Rectal smooth muscle tissue (tissue), 1 donor: Measurements from ENCODE around the gene CPLX1.
"Not testable (repeated sequence)": the region's sequence is repeated elsewhere in the genome, so short reads cannot be mapped to it uniquely, and the experiment has no call there.

ENCODE experiments used
- H3K27ac ChIP-seq: one replicate; pipeline ENCODE4 v1.7.0; 2013; ENCODE audit warnings: low read depth, low read length, inconsistent platforms
- H3K27me3 ChIP-seq: one replicate; pipeline ENCODE4 v1.7.0; 2013; ENCODE audit warnings: low read length; ENCODE audit not compliant: control insufficient read depth, insufficient read depth
- H3K36me3 ChIP-seq: one replicate; pipeline ENCODE4 v1.7.0; 2013; ENCODE audit warnings: low read length; ENCODE audit not compliant: control insufficient read depth, insufficient read depth
- H3K4me1 ChIP-seq: one replicate; pipeline ENCODE4 v1.7.0; 2013; ENCODE audit warnings: low read length; ENCODE audit not compliant: control insufficient read depth, insufficient read depth
- H3K4me3 ChIP-seq: one replicate; pipeline ENCODE4 v1.7.0; 2013; ENCODE audit warnings: low read length
- H3K9ac ChIP-seq: one replicate; pipeline ENCODE4 v1.7.0; 2013; ENCODE audit warnings: low read length

Gene CPLX1

DNA sequence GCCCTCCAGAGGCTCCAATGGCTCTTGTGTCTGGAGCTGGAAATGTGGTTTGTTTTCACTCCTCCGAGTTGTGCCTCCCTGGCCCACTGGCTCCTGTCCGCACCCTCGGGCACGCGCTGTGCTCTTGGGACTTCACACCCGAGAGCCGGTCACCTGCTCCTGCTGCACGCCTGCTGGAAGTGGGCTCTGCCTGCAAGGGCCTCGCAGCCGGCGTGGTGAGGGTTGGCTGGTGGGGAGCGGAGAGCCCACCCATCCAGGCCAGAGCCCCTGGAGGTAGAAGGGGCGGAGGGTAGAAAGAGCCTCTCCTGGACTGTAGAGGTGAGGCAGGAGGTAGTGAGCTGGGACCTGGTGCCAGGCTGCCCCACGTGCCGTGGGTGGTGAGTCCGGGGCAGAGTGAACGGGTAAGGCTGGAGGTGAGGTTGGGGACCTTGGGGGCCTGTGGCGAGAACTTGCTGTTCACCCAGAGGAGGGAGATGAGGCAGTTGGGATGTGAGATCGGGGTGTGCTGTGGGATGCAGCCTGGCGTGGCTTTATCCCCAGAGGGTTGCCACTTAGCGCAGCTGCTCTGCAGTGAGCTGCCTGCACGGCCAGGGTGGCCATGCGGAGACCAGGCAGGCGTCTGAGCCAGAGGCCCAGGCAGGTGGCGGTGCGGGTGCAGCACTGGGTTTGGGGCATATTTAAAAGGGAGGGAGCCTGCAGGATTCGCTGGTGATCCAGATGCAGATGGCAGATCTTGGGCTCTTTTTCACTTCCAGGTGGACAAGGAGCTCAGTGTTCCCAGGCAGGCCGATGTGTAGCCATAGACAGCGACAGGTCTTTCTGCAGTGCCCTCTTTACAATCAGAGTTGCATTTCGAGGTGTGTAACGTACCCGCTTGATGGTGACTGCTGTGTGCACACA, 71.5 kb downstream of the CPLX1 start:
- Histone ChIP-seq H3K27ac (no peak overlapping the region), H3K36me3 (peaks cover 4% of the 10 kb centered on the region), H3K4me1 (peaks cover 2% of the 10 kb centered on the region), H3K4me3 (no peak overlapping the region), H3K27me3 (no peaks in the 10 kb centered on the region), H3K9ac (no peak overlapping the region)

DNA sequence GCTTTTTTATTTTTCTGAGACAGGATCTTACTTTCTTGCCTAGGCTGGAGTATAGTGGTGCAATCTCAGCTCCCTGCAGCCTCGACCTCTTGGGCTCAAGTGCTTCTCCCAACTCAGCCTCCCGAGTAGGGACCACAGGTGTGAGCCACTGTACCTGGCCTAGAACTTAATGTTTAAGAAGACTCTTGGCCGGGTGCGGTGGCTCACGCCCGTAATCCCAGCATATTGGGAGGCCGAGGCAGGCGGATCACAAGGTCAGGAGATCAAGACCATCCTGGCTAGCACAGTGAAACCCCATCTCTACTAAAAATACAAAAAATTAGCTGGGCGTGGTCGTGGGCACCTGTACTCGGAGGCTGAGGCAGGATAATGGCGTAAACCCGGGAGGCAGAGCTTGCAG, 72.7 kb downstream of the CPLX1 start:
- H3K36me3 ChIP-seq, result not testable (repeated sequence)

DNA sequence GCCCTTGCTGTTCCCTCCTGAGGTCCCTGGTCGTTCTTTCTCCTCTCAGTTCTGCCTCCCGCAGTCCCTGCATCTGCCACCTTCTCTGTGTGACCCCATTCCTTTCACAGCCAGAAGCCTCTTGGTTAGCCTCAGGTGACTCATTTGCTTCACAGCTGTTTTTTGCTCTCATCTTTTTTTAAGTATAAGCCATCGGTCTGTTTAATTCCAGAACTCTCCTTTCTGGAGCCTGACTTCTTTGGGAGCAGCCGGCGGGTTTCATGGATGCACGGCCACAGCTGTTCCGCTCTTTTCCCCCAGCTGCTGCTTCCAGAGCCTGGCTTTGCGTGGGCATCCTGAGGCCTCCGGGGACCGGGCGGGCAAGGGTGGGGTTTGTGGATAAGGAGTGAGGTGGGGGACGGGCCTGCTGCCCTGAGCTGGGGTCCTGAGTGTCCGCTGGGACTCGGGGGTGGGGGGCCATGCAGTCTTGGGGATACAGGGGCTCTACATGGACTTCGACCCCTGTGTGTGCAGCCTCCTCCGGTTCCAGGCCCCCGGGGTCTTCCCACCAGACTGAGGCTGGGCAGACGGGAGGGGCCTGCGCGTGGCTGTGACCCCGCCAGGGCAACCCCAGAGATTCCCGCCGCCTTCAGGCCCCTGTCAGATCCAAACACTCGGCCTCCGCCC, 73.6 kb downstream of the CPLX1 start:
- H3K27me3 ChIP-seq, result no peaks in the 10 kb centered on the region
- peaks cover 2% of the 10 kb centered on the region for H3K4me1 ChIP-seq
- peaks cover 10% of the 10 kb centered on the region for H3K36me3 ChIP-seq
- H3K27ac ChIP-seq, result no peak overlapping the region
- no peak overlapping the region for H3K9ac ChIP-seq
- H3K4me3 ChIP-seq, result no peak overlapping the region

More for the DNA sequence above, 72.7 kb downstream of the CPLX1 start:
- H3K27ac ChIP-seq, H3K4me1 ChIP-seq, H3K27me3 ChIP-seq, H3K9ac ChIP-seq, H3K4me3 ChIP-seq: not testable (repeated sequence)

DNA sequence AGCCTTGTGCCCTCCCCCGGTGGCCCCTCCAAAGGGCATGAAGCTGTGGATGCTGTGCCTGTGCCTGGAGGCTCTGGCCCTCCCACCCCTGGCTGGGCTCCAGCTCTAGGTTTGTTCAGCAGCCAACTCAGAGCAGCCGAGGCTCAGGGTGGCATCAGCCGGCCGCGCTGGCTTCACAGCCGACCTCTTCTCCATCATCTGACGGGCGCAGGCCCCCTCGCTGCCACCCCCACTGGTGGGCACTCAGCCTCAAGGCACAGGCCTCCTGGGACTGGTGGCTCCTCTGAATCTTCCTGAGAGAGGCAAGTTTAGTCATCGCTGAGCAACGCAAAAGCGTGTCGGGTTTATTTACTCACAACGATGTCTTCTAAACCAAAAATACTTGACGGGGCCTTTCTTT, 74.3 kb downstream of the CPLX1 start:
- peaks cover 10% of the 10 kb centered on the region for H3K36me3 ChIP-seq
- no peak overlapping the region for H3K4me3 ChIP-seq
- H3K9ac ChIP-seq, result no peak overlapping the region
- no peak overlapping the region for H3K27ac ChIP-seq
- no peaks in the 10 kb centered on the region for H3K27me3 ChIP-seq
- H3K4me1 ChIP-seq, result peaks cover 2% of the 10 kb centered on the region

DNA sequence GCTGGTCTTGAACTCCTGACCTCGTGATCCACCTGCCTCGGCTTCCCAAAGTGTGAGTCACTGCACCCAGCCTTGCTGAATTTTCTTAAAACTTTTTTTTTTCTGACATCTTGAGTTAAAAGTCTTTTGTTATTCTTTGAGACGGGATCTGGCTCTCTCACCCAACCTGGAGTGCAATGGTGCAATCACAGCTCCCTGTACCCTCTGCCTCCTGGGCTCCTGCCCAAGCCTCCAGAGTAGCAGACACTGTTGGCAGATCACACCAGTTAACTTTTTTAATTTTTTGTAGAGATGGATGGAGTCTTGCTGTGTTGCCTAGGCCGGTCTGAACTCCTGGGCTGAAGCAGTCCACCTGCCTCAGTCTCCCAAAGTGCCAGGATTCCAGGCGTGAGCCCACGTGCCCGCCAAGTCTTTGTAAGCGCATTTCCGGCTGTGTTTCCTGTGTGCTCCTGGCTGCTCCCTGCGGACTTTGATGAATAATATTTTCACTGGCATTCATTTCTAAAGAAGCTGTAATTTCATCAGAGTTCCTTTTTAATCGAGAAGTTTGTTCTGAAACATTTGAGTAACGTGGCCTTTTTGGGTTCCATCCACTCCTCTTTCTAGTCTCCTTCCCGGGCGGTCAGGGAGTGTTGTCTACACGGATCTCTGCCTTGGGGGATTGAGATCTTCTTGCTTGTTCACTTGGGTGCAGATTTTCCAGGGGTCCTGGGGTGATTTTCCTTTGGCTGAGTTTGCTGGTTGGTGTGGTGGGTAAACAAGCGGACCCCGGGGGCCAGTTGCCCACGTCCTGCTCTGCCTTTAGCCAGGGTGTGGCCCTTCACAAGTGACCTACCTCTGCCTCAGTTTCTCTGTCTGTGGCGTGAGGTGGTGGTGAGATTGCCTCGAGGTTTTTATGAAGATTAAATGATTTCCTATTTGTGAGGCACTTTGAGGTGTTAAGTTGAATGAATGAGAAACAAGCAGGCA, 75.9 kb downstream of the CPLX1 start:
- peaks cover 10% of the 10 kb centered on the region for H3K36me3 ChIP-seq
- H3K27ac ChIP-seq, result no peak overlapping the region
- peaks cover 2% of the 10 kb centered on the region for H3K4me1 ChIP-seq
- no peaks in the 10 kb centered on the region for H3K27me3 ChIP-seq
- H3K9ac ChIP-seq, result no peak overlapping the region
- H3K4me3 ChIP-seq, result no peak overlapping the region

DNA sequence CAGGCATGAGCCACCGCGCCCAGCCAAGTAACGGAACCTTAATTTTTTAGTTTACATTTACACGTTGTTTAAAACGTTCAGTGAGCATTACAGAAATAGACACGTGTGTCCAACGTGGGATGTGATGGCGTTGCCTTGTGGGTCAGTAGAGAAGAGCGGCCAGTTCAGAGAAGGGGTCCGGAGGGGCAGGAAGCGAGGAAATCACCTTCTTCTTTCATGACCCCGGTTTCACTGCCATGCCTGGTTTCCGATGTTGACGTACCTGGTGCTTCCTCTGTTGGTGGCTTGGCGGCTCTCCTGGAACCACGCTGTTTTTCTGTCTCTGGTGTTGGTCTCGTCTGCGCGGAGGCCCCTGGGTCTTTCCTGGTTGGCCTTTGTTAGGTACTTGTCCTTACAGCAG, 77.5 kb downstream of the CPLX1 start:
- H3K36me3 ChIP-seq, result peaks cover 7% of the 10 kb centered on the region

DNA sequence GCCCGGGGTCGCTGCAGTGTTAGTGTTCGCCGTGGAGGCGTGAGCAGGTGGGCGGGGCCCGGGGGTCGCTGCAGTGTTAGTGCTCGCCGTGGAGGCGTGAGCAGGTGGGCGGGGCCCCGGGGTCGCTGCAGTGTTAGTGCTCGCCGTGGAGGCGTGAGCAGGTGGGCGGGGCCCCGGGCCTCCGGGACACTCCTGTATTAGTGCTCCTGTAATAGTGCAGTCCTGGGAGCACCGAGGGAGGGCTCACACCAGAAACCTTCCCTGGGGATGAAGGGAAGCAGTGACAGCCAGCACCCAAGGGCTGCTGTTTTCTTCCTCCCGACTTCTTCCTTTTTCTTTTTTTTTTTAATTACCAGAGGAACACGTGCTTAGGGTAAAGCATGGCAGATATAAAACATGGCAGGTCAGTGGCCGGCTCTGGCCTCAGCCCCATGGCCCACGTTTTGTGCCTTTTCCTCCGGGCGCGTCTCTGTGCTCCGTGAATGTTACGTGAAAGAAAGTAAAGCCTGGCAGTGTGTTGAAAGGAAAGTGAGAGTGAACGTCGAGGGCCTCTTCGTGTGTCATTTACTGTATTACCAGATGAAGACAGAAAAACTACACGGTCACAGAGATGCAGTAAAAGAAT, 78.3 kb downstream of the CPLX1 start:
- Histone ChIP-seq H3K27ac (no peak overlapping the region), H3K4me3 (no peak overlapping the region), H3K4me1 (peaks cover 2% of the 10 kb centered on the region), H3K9ac (no peak overlapping the region), H3K27me3 (no peaks in the 10 kb centered on the region), H3K36me3 (peaks cover 7% of the 10 kb centered on the region)

More for the DNA sequence above, 77.5 kb downstream of the CPLX1 start:
- no peak overlapping the region for H3K4me3 ChIP-seq
- no peak overlapping the region for H3K27ac ChIP-seq
- no peaks in the 10 kb centered on the region for H3K27me3 ChIP-seq
- no peak overlapping the region for H3K9ac ChIP-seq
- peaks cover 2% of the 10 kb centered on the region for H3K4me1 ChIP-seq

DNA sequence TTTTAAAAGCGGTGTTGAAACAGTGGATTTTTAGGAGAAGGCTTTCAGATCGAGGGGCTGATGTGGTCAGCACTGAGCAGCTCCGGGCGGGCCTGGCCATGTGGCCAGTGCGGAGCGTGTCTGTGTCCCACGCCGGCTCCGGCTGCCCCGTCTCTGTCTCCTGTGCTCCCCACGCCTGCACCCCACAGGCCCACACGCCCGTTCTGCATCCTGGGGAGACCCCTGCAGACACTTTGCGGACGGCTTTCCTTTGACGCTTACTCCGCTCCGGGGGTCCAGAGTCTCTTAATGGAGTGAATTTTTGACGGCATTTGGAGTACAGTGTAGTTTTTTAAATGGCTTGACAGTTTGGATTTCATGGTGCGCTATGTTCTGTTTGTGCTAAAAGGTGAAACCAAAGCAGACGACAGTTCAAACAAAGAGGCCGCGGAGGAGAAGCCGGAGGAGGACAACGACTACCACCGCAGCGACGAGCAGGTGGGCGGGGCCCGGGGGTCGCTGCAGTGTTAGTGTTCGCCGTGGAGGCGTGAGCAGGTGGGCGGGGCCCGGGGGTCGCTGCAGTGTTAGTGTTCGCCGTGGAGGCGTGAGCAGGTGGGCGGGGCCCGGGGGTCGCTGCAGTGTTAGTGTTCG, 81.6 kb downstream of the CPLX1 start:
- Histone ChIP-seq H3K36me3 (peaks cover 12% of the 10 kb centered on the region), H3K27me3 (no peaks in the 10 kb centered on the region), H3K9ac (no peak overlapping the region), H3K4me3 (no peak overlapping the region), H3K4me1 (no peaks in the 10 kb centered on the region), H3K27ac (no peak overlapping the region)

DNA sequence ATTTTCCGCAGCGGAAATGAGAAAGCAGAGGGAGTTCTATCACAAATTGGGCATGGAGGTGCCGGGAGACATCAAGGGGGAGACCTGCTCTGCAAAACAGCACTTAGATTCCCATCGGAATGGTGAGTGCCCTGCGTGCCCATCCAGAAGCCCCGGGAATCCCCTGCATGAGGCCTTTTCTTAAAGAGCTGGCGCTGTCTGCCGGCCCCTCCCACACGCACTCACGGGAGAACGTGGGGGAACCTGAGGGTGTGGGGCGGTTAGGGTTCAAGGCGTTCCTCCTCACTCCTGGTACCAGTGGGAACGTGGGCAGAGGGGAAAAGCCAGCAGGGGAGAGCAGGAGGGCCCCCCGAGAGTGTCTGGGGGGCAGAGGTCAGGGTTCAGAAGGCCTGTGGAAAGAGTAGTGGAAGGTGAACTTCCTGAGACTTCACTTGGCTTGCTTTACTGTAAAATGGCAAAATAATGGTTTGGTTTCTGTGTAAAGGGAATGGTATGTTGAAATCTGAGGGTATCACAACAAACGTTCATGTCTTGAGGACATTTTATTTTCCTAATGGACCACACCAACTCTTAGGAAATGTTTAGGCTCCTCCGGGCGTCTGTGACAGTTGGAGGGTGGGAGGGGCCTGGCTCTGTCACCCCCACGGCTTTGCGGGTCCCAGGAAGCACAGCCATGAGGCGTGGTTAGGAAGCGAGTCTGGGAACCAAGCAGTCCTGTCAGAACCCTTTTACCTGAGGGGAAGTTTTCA, 82.3 kb downstream of the CPLX1 start:
- Histone ChIP-seq H3K4me3 (no peak overlapping the region), H3K27me3 (no peaks in the 10 kb centered on the region), H3K36me3 (peaks cover 10% of the 10 kb centered on the region), H3K4me1 (no peaks in the 10 kb centered on the region), H3K27ac (no peak overlapping the region), H3K9ac (no peak overlapping the region)

DNA sequence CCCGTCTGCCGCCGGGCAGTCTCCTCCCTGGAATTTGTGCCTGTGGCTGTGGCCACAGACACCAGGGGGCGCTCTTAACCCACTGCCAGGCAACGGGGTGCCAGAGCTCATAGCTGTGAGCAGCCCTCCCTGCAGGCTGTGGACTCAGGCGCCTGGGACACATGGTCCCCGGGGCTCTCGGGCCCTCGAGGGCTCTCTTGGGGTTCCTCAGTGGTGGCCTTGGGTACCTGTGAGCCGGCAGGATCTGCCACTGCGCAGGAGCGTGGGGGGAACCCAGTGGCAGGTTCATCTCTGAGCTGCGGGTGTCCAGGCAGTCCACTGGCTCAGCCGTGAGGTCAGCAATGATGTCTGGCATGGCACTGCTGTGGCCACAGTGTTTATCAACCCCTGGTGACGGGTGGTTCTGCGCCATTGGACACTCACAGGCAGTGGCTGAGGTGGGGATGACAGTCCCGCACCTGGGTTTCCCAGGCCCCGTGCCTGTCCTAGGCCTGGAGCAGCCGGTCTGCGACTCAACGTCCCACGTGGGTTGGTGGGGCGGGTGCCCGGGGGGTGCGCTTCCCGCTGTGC, 83.1 kb downstream of the CPLX1 start:
- H3K36me3 ChIP-seq, result peaks cover 9% of the 10 kb centered on the region
- no peak overlapping the region for H3K4me3 ChIP-seq

More for the DNA sequence above, 83.1 kb downstream of the CPLX1 start:
- Histone ChIP-seq H3K4me1 (no peaks in the 10 kb centered on the region), H3K9ac (no peak overlapping the region), H3K27ac (no peak overlapping the region), H3K27me3 (no peaks in the 10 kb centered on the region)
